ENCODE measurements around the gene TM6SF1. TPM values are rescaled to one million over a fixed set of nuclear protein-coding genes. Genes with fewer than 3 reads are reported as not detected.
A peak's percentile ranks its signal among the peaks of the same experiment; 100 is the strongest.

The TM6SF1 gene
- total RNA-seq, 3 donors from 2014 or later (not counting 1 experiment from before 2014, with no cell fraction given) = 10.4 to 15.5 (median 12.6) TPM

GRCh38 chr15:83066034-83066733 lies 41.3 kb upstream of the TM6SF1 start:
- peak overlapping the region; percentile 57 for H3K4me3 ChIP-seq (ENCODE audit: low read length)
- peak overlapping the region; percentile 40 for H3K27ac ChIP-seq (ENCODE audit: low read length)

GRCh38 chr15:83066734-83067637 lies 40.5 kb upstream of the TM6SF1 start, which contains the start of gene BTBD1:
Gene BTBD1 (minus strand): TSS chr15:83067252. CDS start chr15:83067151, 101 bp downstream.
- intact Hi-C loops (cut with micrococcal nuclease) = loop anchor here (10.0 kb wide), 1 partner anchor 252 kb away; no protein-coding TSS in a partner anchor
- H3K4me3 Mint-ChIP-seq = peak within 1 kb of the TSS; percentile 83
- no peaks in the 10 kb centered on the region for H3K27me3 ChIP-seq (ENCODE audit: control insufficient read depth, insufficient read depth, low read length)
- H3K9me3 ChIP-seq (ENCODE audit: control insufficient read depth, insufficient read depth, low read length) = no peaks in the 10 kb centered on the region
- H3K27ac Mint-ChIP-seq = peak within 1 kb of the TSS in 1 of 2 donors; percentile 68
- DNase-seq (peak; percentile 74 to 86), ATAC-seq (peak; percentile 82 to 92 (median 85))
- peaks cover under 1% of the 10 kb centered on the region for H3K36me3 Mint-ChIP-seq
- H3K4me1 Mint-ChIP-seq = peaks cover 8 to 16% of the 10 kb centered on the region in 2 donors
- peaks cover 11% of the 10 kb centered on the region for H3K4me1 ChIP-seq (ENCODE audit: control insufficient read depth, insufficient read depth, low read length)
- H3K9me3 Mint-ChIP-seq = no peaks in the 10 kb centered on the region
- peaks cover under 1 to 1% of the 10 kb centered on the region in 2 donors for H3K27me3 Mint-ChIP-seq (ENCODE audit: low read depth in 2 of 2)
- peaks cover 2% of the 10 kb centered on the region for H3K36me3 ChIP-seq (ENCODE audit: control insufficient read depth, insufficient read depth, low read length)
- peak within 1 kb of the TSS; percentile 69 for H3K27ac ChIP-seq (ENCODE audit: low read length)
- TF ChIP-seq CTCF (IDR thresholded peaks at IDR 0.05) = no peak
- H3K4me3 ChIP-seq (ENCODE audit: low read length) = peak within 1 kb of the TSS; percentile 57
- WGBS (ENCODE audit: insufficient coverage) = under 1% methylated on average over 89 of the region's 90 CpGs

More at GRCh38 chr15:83066034-83066733, 41.3 kb upstream of the TM6SF1 start:
- peaks cover 2% of the 10 kb centered on the region for H3K36me3 ChIP-seq (ENCODE audit: control insufficient read depth, insufficient read depth, low read length)
- H3K27ac Mint-ChIP-seq = no peak overlapping the region
- no peaks in the 10 kb centered on the region for H3K27me3 ChIP-seq (ENCODE audit: control insufficient read depth, insufficient read depth, low read length)
- H3K27me3 Mint-ChIP-seq (ENCODE audit: low read depth in 2 of 2) = no peaks in the 10 kb centered on the region
- H3K36me3 Mint-ChIP-seq = no peaks in the 10 kb centered on the region
- H3K9me3 ChIP-seq (ENCODE audit: control insufficient read depth, insufficient read depth, low read length) = no peaks in the 10 kb centered on the region
- H3K9me3 Mint-ChIP-seq = no peaks in the 10 kb centered on the region
- ATAC-seq (no peak), DNase-seq (peak in 1 of 2 donors; percentile 19)
- H3K4me3 Mint-ChIP-seq = peak overlapping the region; percentile 83
- WGBS (ENCODE audit: insufficient coverage) = 3% methylated on average over 42 of the region's 42 CpGs
- intact Hi-C loops (cut with micrococcal nuclease) = loop anchor here (10.0 kb wide), 1 partner anchor 251 kb away; no protein-coding TSS in a partner anchor
- H3K4me1 Mint-ChIP-seq = peaks cover 8 to 16% of the 10 kb centered on the region in 2 donors
- TF ChIP-seq CTCF (IDR thresholded peaks at IDR 0.05) = no peak
- peaks cover 11% of the 10 kb centered on the region for H3K4me1 ChIP-seq (ENCODE audit: control insufficient read depth, insufficient read depth, low read length)

GRCh38 chr15:83067638-83067962 lies 39.8 kb upstream of the TM6SF1 start:
- Histone ChIP-seq H3K27me3 (ENCODE audit: control insufficient read depth, insufficient read depth, low read length) (no peaks in the 10 kb centered on the region), H3K4me1 (ENCODE audit: control insufficient read depth, insufficient read depth, low read length) (peaks cover 11% of the 10 kb centered on the region), H3K36me3 (ENCODE audit: control insufficient read depth, insufficient read depth, low read length) (no peaks in the 10 kb centered on the region), H3K4me3 (ENCODE audit: low read length) (peak overlapping the region; percentile 57), H3K9me3 (ENCODE audit: control insufficient read depth, insufficient read depth, low read length) (no peaks in the 10 kb centered on the region), H3K27ac (ENCODE audit: low read length) (peak overlapping the region; percentile 35)
- ATAC-seq = no peak
- Mint-ChIP-seq H3K9me3 (no peaks in the 10 kb centered on the region), H3K27ac (peak overlapping the region in 1 of 2 donors; percentile 68), H3K36me3 (peaks cover 6% of the 10 kb centered on the region), H3K27me3 (ENCODE audit: low read depth in 2 of 2) (peaks cover 5 to 6% of the 10 kb centered on the region in 2 donors), H3K4me1 (peaks cover 8 to 16% of the 10 kb centered on the region in 2 donors), H3K4me3 (peak overlapping the region; percentile 82)
- no peak for DNase-seq
- 79% methylated on average over 12 of the region's 12 CpGs for whole genome bisulfite sequencing (ENCODE audit: insufficient coverage)
- no peak for TF ChIP-seq CTCF (IDR thresholded peaks at IDR 0.05)
- intact Hi-C loops (cut with micrococcal nuclease) = loop anchor here (10.0 kb wide), 1 partner anchor 253 kb away; no protein-coding TSS in a partner anchor
